ENCODE measurements around the gene PPP1R12A.

PPP1R12A gene

DNA sequence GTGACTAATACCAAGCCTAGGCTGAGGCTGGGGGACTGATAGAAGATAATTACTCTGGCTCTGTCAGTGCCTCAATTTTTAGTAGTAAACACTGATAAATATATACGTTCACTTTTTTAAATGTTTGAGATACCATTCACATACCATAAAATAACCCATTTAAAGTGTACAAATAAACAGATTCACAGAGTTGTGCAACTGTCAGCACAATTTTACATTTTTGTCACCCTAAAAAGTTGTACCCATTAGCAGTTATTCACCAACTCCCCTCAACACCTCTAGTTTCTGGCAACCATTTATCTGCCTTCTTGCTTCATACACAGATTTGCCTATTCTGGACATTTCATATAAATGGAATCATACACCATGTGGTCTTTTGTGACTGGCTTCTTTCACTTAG lies 15.1 kb downstream of the PPP1R12A start:
- no peak overlapping the region for H3K4me3 ChIP-seq (replicated peaks; ENCODE audit: low read depth, low read length)
- TF ChIP-seq, protein P1, sequence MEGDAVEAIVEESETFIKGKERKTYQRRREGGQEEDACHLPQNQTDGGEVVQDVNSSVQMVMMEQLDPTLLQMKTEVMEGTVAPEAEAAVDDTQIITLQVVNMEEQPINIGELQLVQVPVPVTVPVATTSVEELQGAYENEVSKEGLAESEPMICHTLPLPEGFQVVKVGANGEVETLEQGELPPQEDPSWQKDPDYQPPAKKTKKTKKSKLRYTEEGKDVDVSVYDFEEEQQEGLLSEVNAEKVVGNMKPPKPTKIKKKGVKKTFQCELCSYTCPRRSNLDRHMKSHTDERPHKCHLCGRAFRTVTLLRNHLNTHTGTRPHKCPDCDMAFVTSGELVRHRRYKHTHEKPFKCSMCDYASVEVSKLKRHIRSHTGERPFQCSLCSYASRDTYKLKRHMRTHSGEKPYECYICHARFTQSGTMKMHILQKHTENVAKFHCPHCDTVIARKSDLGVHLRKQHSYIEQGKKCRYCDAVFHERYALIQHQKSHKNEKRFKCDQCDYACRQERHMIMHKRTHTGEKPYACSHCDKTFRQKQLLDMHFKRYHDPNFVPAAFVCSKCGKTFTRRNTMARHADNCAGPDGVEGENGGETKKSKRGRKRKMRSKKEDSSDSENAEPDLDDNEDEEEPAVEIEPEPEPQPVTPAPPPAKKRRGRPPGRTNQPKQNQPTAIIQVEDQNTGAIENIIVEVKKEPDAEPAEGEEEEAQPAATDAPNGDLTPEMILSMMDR (IDR thresholded peaks at IDR 0.05; ENCODE audit: low read depth, low read length, missing control alignments), result no peak
- no peak for DNase-seq (ENCODE audit: extremely low read depth, low read depth)

DNA sequence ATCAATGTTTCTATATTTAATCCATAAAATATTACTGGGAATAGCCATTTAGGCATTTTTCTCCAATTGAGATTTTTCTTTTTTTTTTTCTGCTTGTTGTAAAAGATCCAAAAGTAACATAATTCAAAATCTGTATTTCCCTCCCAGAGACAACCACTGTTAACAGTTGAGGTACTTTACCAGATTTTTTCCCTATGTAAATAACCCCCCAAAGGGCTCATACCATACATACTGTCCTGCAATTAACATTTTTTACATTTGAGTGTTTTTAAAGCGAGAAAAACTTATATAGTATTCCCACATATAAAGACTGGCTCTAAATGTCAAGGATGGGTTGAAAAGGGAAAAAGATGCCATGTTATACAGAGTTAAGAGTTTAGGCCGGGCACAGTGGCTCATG lies 18.1 kb downstream of the PPP1R12A start:
- TF ChIP-seq, protein P1 (IDR thresholded peaks at IDR 0.05; ENCODE audit: low read depth, low read length, missing control alignments), result no peak
- DNase-seq (ENCODE audit: extremely low read depth, low read depth), result no peak
- no peak overlapping the region for H3K4me3 ChIP-seq (replicated peaks; ENCODE audit: low read depth, low read length)

DNA sequence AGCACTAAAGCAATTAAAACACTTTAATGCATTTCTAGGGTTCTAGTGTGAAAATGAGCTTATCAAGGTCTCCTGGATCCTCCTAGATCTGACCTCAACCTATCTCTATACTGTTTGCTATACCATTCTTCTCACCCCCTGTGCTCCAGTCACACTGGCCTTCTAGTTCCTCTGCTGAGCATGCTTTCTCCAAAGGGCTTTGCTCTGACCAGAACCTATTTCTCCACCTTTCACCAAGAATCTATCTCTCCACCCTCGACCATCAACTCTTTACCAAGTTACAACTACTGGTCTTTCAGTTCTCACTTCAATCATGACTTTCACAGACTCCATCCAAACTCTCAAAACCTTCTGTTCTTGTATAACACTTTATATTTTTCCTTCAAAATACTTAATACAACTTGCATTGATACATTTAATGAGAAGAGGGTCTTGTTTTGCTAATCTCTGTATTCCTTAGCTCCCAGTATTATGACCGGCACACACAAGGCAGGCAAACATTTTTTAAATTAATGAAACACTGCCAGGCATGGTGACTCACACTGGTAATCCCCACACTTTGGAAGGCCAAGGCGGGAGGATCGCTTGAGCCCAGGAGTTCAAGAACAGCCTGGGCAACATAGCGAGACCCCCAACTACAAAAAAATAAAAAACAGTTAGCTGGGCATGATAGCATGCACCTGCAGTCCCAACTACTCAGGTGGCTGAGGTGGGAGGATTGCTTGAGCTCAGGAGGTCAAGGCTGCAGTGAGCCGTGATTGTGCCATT lies 22.8 kb downstream of the PPP1R12A start:
- H3K4me3 ChIP-seq (replicated peaks; ENCODE audit: low read depth, low read length), result no peak overlapping the region
- TF ChIP-seq, protein P1 (IDR thresholded peaks at IDR 0.05; ENCODE audit: low read depth, low read length, missing control alignments), result no peak
- DNase-seq (ENCODE audit: extremely low read depth, low read depth), result no peak

DNA sequence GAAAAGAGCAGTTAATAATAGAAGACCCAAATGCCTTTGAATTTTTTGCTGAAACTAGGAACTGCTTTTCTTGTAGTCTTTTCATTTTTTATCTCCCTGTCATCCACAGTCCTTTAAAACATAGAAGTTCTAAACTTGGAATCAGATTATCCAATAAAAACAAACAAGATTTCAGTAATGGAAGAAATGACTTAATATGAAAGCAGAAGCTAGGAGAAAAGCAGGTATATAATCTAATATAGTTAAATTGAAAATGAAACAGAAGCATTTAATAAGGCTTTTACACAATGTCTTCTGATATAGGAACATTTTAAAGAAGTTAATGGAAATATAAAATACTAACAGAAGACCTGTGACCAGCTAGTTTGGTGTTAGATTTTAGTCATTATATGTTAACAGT lies 26.5 kb downstream of the PPP1R12A start:
- TF ChIP-seq, protein P1 (IDR thresholded peaks at IDR 0.05; ENCODE audit: low read depth, low read length, missing control alignments), result no peak
- H3K4me3 ChIP-seq (replicated peaks; ENCODE audit: low read depth, low read length), result no peak overlapping the region
- no peak for DNase-seq (ENCODE audit: extremely low read depth, low read depth)

DNA sequence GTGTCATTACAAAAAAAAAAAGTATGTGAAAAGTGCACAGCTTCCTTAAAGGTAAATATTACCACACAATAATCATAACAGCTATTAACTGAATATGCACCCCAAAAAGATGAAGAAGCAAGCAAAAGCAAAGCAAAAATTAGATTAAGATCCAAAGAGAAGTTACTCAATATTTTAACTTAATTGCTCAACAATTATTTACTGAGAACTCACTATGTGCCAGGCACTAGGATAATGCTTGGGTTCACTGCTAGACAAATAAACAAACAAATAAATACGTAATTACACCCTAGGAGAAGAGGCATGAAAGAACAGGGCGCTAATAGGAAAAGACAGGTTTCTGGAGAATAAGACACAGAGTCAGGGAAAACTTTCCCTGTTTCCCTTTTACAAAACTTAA lies 33.4 kb downstream of the PPP1R12A start:
- no peak overlapping the region for H3K4me3 ChIP-seq (replicated peaks; ENCODE audit: low read depth, low read length)
- no peak for DNase-seq (ENCODE audit: extremely low read depth, low read depth)
- TF ChIP-seq, protein P1 (IDR thresholded peaks at IDR 0.05; ENCODE audit: low read depth, low read length, missing control alignments), result no peak

DNA sequence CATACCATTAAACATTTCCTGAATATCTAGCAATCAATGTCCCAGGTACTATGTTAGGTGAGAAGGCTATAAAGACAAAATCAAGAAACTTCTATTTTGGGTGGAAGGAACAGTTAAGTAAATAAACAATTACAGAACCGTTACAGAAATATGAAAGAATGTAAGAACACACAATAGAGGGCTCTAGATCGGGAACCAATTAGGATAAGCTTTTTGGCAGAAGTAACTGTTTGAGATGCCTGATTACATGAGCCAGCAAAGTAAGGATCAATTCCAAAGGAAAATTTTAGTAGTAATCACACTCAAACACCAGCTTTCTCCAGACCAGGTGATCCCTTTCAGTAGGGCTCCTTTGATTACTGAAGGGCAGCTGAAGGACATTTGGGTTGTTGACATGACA lies 33.9 kb downstream of the PPP1R12A start:
- H3K4me3 ChIP-seq (replicated peaks; ENCODE audit: low read depth, low read length), result no peak overlapping the region
- TF ChIP-seq, protein P1 (IDR thresholded peaks at IDR 0.05; ENCODE audit: low read depth, low read length, missing control alignments), result no peak
- DNase-seq (ENCODE audit: extremely low read depth, low read depth), result no peak

DNA sequence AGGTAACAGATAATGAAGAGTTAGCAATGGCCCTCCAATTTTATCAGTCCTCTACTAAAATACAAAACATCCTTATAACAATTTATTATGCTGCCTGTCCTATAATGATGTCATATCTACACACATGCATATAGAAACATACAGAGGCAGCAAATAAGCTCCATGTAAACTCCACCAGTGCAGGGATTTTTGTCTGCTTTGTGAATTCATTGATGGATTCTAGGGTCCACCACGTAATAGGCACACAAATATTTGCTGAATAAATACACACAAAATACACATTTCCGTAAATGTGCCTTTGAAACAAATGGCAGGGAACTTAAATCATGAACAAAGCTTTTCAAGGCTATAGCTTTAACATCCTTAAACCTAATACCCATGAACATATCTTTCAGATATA lies 34.7 kb downstream of the PPP1R12A start:
- TF ChIP-seq, protein P1 (IDR thresholded peaks at IDR 0.05; ENCODE audit: low read depth, low read length, missing control alignments), result no peak
- H3K4me3 ChIP-seq (replicated peaks; ENCODE audit: low read depth, low read length), result no peak overlapping the region
- DNase-seq (ENCODE audit: extremely low read depth, low read depth), result no peak
